ENCODE measurements around the gene GPR55. TPM values are rescaled to one million over a fixed set of nuclear protein-coding genes. Genes with fewer than 3 reads are reported as not detected.

Gene GPR55
- total RNA-seq, 1 donor from 2014 or later = not detected

GRCh38 chr2:230967113-230967512 lies 42.1 kb upstream of the GPR55 start:
- Mint-ChIP-seq H3K36me3 (no peaks in the 10 kb centered on the region), H3K9me3 (peaks cover 5% of the 10 kb centered on the region), H3K27me3 (ENCODE audit: low read depth) (no peaks in the 10 kb centered on the region), H3K4me3 (no peak overlapping the region), H3K27ac (no peak overlapping the region), H3K4me1 (no peaks in the 10 kb centered on the region)
- no peak for TF ChIP-seq CTCF (IDR thresholded peaks at IDR 0.05; ENCODE audit: unreplicated experiment)
- DNase-seq (ENCODE audit: low spot score in 2 of 2, unreplicated experiment in 2 of 2) = no peak

DNA sequence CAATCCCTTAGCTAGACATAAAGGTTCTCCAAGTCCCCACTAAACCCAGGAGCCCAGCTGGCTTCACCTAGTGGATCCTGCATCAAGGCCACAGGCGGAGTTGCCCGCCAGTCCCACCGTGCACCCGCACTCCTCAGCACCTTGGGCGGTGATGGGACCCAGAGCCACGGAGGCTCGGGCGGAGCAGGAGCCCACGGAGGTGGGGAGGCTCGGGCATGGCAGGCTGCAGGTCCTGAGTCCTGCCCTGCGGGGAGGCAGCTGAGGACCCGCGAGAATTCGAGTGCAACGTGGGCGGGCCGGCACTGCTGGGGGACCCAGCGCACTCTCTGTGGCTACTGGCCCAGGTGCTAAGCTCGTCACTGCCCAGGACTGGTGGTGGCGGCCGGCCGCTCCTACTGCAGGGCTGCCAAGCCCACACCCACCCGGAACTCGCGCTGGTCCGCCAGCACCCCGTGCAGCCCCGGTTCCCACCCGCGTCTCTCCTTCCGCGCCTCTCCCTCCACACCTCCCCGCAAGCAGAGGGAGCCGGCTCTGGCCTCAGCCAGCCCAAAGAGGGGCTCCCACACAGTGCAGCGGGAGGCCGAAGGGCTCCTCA lies 39.2 kb upstream of the GPR55 start:
- Mint-ChIP-seq H3K27ac (no peak overlapping the region), H3K27me3 (ENCODE audit: low read depth) (no peaks in the 10 kb centered on the region), H3K4me3 (no peak overlapping the region), H3K9me3 (peaks cover 8% of the 10 kb centered on the region), H3K36me3 (no peaks in the 10 kb centered on the region), H3K4me1 (no peaks in the 10 kb centered on the region)
- no peak for TF ChIP-seq CTCF (IDR thresholded peaks at IDR 0.05; ENCODE audit: unreplicated experiment)
- DNase-seq (ENCODE audit: low spot score in 2 of 2, unreplicated experiment in 2 of 2) = no peak

DNA sequence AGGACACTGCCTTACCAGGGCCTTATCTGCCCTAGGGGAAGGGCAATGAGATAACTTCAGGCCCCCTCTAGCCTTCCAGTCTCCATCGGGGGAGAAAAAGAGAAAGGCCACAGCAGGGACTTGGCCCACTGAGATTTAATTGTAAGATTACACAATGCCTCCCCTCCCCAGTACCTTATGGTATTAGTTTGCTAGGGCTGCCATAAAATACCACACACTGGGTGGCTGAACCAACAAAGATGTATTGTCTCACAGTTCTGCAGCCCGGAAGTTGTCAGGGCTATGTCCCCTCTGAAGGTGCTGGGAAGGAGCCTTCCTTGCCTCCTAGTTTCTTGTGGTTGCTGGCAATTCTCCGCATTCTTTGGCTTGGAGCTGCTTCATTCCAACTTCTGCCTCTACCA lies 36.0 kb upstream of the GPR55 start:
- no peak for TF ChIP-seq CTCF (IDR thresholded peaks at IDR 0.05; ENCODE audit: unreplicated experiment)
- peaks cover 11% of the 10 kb centered on the region for H3K4me1 Mint-ChIP-seq
- no peaks in the 10 kb centered on the region for H3K36me3 Mint-ChIP-seq
- no peak for DNase-seq (ENCODE audit: low spot score in 2 of 2, unreplicated experiment in 2 of 2)
- no peak overlapping the region for H3K27ac Mint-ChIP-seq
- H3K9me3 Mint-ChIP-seq = peaks cover 8% of the 10 kb centered on the region
- no peak overlapping the region for H3K4me3 Mint-ChIP-seq
- H3K27me3 Mint-ChIP-seq (ENCODE audit: low read depth) = peaks cover 25% of the 10 kb centered on the region

DNA sequence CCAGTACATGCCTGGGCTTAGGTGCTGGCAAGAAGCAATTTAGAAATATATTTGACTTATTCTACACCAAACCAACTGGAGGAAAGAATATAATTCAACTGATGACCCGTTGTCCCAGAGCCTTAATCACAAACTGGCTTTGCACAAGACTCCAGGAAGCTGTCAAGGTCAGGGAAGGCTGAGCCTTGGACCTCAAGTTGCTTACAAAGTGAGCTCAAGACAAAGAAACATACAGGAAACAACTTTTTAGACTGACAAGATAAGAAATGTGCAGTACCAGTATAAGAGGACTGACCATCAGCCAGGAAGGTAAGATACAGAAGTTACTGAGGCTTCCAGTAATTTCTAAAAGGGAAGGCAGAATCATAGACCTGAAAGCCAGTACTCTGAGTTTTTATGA lies 35.0 kb upstream of the GPR55 start:
- no peak for DNase-seq (ENCODE audit: low spot score in 2 of 2, unreplicated experiment in 2 of 2)
- Mint-ChIP-seq H3K27ac (no peak overlapping the region), H3K4me3 (no peak overlapping the region)

DNA sequence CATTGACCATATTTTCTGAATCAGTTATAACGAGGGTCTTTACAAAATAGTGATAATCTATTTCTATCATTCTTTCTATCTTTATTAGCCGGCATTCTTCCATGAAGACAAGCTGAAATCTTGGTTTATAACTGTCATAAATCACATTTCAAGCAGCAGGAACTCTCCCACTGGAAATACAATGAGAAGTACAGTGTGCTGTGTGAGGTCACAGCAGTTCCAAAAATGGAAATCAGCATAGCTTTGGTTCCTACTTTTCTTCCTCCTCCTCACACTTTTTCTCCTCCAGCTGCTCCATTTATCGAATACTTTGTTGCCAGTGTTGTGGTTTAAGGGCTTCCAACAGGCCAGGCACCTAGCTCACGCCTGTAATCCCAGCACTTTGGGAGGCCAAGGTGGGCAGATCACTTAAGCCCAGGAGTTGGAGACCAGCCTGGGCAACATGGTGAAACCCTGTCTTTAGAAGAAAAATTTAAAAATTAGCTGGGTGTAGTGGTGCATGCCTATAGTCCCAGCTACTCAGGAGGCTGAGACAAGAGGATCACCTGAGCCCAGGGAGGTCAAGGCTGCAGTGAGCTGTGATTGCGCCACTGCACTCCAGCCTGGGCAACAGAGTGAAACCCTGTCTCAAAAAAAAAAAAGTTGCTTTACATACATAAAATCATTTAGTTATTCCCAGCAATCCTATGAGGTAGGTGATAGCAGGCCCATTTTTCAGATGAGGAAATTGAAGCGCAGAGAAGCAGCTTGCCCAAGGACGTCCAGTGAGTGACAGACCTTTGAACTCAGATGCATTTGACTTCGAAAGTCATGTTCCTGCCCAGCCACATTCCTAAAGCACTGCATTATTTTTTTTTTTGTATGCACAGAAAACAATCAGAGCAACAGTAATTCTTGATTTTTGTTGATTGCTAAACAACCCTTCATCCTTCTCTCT lies 34.0 kb upstream of the GPR55 start:
- H3K9me3 Mint-ChIP-seq = peaks cover 8% of the 10 kb centered on the region
- DNase-seq (ENCODE audit: low spot score in 2 of 2, unreplicated experiment in 2 of 2) = no peak
- TF ChIP-seq CTCF (IDR thresholded peaks at IDR 0.05; ENCODE audit: unreplicated experiment) = no peak
- H3K36me3 Mint-ChIP-seq = no peaks in the 10 kb centered on the region
- peak overlapping the region; percentile 16 for H3K4me3 Mint-ChIP-seq
- H3K27me3 Mint-ChIP-seq (ENCODE audit: low read depth) = peaks cover 30% of the 10 kb centered on the region
- no peak overlapping the region for H3K27ac Mint-ChIP-seq
- peaks cover 11% of the 10 kb centered on the region for H3K4me1 Mint-ChIP-seq

More for the DNA sequence above, 35.0 kb upstream of the GPR55 start:
- peaks cover 11% of the 10 kb centered on the region for H3K4me1 Mint-ChIP-seq
- H3K27me3 Mint-ChIP-seq (ENCODE audit: low read depth) = peaks cover 29% of the 10 kb centered on the region
- no peaks in the 10 kb centered on the region for H3K36me3 Mint-ChIP-seq
- TF ChIP-seq CTCF (IDR thresholded peaks at IDR 0.05; ENCODE audit: unreplicated experiment) = no peak
- peaks cover 8% of the 10 kb centered on the region for H3K9me3 Mint-ChIP-seq

Measured in mesothelial cell of epicardium (in vitro differentiated cells).